Measurements from ENCODE around the gene CAMSAP1.
A peak's percentile ranks its signal among the peaks of the same experiment; 100 is the strongest.

The CAMSAP1 gene

DNA sequence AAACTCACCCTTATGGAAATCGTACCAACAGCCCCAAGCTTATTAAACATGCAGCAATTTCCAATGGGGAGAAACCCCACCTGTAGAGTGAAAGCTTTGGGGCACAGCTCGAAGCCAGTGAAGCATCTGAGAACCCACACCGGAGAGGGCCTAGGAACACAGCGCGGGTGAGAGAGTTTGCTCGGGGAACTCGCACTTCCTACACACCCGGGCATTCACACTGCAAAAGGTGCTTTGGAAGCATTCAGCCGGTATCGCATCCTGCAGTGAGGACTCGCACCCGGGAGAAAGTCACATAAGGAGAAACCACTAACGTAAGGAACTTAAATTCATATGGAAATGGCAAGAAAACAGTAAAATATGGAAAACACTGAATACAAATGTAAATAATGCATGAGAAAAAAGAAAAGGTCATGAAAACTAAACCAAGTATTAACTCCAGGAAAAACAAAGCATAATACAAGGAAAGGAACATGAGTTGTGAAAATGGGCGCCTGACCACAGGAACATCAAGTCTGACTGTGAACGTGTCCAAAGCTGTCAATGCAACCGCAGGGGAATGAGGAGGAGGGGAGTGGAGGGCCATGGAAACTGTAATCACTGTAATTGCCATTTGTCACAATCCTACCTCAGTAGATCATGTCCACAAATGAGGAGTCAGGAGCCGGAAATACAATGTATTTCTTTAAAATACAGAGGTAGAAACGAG, 28.7 kb downstream of the CAMSAP1 start:
- no peak for DNase-seq

DNA sequence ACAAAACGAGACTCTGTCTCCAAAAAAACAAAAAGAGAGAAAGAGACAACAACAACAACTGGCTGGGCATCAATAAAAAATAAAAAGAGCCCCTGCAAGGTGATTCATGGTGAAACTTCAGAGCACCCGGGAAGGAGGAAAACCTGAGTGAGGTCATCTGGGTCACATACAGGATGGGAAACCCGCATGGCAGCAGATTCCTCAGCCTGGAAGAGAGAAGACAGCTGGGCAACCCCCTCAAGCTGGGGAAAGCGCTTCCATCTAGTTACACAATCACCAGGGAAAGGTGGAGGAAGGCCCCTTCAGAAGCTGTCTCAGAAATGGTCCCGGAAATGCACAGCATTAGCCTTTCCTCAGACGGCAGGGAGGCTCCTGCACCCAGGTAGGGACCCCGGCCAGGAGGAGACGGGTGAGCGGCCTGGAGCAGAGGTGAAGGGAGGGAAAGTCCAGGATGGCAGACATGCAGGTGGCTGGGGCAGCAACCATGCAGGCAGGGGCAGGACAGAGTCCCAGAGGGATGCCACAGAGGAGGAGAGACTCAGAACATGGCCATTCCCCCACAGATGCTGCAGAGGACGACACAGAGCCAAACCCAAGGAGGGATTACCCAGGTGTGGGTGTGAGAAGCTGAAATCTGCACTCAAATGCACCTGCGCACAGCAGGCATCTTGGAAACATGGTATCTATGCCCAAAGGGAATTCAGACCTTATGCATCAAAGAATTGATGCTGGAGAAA, 29.4 kb downstream of the CAMSAP1 start:
- no peak for DNase-seq

DNA sequence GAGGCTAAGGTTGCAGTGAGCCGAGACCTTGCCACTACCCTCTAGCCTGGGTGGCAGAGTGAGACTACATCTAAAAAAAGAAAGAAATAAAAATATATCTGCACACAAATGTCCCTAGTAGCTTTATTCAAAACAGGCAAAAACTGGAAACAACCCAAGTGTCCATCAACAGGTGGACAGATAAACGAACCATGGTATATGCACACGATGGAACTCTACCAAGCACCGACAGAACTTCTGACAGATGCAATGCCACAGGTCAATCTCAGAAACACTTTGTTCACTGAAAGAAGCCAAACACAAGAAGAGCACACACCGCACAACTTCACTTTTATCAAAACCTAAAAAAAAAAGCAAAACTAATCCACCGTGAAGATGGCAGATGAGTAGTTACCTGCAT, 30.4 kb downstream of the CAMSAP1 start:
- no peak for DNase-seq

DNA sequence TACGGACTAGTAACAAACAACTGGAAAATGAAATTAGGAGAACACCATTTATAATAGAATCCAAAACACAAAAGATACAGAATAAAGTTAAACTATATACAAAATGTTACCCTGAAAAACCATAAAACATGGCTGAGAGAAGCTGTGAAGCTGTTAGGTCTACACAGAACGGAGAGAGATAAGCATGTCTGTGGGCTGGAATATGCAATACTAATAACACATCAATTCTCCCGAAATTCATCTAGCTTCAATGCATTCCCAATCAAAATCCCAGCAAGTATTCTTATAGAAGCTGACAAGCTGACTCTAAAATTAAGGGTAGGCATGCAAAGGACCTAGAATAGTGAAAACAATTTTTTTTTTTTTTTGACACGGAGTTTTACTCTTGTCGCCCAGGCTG, 32.5 kb downstream of the CAMSAP1 start:
- no peak for DNase-seq

DNA sequence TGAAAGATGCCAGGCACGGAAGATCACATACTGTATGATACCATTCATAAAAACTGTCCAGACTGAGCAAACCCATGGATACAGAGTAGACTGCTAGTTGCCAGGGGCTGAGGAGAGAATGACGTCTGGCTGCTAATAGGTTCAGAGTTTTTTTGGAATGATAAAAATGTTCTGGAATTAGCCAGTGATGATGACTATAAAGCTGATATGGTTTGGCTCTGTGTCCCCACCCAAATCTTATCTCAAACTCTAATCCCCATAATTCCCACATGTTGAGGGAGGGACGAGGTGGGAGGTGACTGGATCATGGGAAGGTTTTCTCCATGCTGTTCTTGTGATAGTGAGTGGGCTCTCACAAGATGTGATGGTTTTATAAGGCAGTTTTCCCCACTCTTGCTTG, 37.4 kb downstream of the CAMSAP1 start:
- no peak for DNase-seq

DNA sequence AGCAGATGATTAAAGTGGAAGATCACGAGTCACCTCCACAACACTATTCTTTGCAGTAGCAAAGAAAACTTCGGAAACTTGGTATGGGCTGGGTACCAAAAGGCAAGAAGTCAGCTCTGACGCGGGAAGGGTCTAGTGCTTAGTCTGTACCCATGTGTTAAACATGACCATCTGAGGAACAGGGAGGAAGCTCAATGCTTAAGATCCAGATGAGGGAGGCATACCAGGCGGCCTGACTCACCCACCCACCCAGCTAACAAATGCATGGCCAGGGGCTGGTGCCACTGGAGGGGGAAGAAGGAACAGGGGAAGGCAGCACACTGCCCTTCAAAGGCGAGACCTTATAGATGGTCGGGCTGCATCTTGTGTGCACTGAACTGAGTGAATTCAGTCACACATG, 41.8 kb downstream of the CAMSAP1 start:
- DNase-seq, result no peak

DNA sequence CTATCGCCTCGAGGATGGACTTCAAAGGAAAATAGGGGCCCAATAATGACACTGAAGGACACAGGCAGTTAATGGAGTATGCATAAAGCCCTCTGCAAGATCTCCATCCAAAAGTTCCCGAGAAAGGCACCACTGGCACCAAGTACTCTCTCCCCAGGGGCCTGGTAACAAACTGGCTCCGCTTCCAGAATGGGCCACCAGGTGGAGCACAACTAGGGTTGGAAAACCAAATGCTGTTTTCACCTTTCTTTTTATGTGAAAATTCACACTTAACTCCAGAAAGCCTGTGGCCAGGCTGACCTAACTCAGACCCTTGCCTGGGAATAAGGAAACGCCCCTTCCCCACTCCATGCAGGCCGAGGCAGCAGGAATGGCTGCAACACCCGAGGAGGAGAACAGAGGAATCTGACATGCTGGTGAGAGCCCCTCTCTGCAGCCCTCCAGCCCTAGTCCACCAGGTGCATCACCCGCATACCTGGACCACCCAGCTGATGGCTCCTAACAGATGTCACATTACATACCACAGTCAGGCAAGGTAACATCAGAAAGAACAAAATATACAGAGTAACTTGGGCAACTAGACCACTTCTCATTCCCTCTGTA, 42.8 kb downstream of the CAMSAP1 start:
- DNase-seq, result peak in 1 of 2 experiments; percentile 58

DNA sequence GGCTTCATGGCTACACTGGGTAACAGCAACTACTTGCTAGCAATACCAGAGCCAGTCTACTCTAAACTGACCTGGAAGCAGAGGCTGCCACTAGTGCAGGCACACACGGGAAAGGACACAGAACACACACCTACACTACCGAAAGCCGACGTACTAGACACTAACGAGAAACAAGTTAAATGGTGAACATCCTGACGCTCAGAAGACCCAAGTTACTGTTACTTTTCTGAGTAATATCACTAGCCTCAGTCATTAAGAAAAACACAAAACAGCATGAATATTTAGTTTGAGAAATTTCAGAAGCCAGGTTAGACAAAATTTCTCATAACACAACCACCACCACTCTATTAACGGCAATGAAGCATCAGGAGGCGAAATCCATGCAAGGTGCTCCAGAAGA, 44.5 kb downstream of the CAMSAP1 start:
- no peak for DNase-seq

DNA sequence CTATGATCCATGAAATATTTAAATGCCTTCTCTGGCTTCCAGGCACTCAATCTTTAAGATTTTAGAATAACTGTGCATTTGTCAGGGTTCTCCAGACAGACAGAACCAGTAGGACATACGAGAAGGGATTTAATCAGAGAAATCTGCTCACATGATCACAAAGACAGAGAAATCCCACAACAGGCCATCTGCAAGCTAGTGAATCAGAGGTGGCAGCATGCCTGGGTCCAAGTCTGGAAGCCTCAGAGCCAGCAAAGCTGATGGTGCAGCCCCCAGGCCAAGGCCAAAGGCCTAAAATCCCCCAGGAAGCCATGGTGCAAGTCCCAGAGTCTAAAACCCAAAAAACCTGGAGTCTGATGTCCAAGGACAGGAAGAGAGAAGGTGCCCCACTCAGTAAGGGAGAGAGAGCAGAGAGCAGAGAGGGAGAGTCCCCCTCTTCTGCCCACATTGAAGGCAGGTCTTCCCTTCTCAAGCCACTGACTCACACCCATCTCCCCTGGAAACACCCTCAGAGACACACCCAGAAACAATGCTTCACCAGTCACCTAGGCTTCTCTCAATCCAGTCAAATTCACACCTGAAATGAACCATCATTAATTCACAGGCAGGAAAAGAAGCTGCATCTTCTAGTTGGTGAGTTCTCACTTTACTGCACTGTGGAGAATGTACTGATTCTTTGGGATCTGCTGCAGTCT, 48.7 kb downstream of the CAMSAP1 start:
- no peak for DNase-seq

DNA sequence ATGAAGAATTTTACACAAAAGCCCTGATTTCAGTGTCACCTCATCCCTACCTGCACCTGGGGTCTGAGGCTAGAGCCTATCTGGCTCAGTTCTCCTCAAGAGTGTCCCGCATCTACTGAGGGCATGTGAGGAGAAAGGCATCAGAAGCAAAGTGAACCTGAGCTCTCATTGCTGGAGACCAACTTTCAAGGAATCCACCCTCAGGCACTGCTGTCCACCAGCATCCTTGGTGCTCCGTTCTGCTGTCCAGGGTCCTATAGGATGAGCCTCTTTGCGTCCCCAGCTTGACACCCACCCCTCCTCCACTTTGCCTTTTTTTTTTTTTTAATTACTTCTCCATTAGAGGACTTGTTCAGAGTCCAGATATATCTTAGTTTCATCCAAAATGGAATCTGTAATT, 49.5 kb downstream of the CAMSAP1 start:
- DNase-seq, result no peak

DNA sequence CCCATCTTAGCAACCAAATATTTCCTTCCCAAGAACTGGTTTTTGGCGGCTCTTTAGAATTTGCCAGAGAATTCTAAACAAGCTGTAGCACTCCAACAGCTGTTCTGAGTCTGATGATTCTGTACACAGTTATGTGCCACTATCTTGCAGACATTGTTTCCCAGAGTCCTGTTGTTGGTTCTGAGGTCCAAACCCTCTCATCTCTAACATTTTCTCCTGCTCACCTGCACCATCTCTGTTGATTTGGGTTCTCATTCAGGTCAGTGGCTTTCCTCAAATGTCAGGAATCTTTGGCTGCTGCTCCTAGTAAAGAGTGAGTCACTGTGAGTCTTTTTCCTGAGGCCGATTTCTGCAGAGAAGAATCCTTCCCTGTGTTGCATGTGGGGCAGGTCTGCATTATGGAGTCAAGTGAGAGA, 50.0 kb downstream of the CAMSAP1 start:
- no peak for DNase-seq

DNA sequence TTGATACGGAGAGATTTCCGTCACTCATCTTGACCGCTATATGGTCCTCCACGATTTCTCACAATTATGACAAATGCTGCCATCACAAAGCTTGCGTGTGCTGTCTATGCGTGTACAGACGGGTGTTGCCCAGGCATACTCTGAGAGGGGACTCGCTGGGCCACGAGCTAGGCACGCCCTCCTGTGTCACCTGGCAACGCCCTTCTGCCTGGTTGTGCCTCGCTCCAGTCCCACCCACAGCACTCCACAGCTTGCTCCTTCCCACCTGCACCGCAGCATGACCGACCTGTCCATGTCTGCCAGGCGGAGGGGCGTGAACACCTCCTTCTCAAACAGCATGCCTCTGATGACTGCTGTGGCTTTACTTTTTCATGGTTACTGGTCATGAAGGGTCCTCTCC, 55.6 kb downstream of the CAMSAP1 start:
- DNase-seq, result no peak

DNA sequence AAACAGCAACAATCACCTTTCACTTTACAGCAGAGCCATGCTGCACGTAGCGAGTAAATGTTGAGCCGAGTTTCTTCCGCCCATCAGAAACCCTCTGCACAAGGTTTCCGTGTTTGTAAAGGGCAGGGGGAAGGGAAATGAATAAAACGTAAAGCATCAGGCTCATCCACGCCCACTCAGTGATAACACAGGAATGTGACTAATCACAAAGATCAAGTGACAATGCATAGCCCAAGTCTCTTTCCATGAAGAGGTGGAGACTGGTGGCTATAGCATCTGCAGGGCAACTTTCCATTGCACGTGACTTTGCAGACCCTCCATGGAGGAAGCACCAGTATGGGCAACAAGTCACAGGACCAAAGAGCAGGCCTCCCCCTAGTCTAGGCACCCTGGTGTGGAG, 56.6 kb downstream of the CAMSAP1 start:
- DNase-seq, result no peak

DNA sequence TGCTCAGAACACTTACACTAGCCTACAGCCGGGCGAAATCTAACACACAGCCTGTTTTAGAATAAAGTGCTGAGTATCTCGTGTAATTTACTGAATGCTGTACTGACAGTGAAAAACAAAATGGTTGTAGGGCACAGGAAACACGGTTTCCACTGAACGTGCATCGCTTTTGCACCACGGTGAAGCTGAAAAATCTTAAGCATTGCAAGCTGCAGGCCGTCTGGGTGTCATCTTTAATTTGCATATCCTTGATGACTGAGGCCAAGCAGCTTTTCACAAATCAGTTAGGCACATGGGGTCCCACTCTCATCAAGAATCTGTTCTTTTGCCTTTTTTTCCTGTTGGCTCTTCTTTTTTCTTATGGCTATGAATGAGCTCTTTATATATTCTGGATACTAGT, 58.2 kb downstream of the CAMSAP1 start:
- DNase-seq, result no peak

DNA sequence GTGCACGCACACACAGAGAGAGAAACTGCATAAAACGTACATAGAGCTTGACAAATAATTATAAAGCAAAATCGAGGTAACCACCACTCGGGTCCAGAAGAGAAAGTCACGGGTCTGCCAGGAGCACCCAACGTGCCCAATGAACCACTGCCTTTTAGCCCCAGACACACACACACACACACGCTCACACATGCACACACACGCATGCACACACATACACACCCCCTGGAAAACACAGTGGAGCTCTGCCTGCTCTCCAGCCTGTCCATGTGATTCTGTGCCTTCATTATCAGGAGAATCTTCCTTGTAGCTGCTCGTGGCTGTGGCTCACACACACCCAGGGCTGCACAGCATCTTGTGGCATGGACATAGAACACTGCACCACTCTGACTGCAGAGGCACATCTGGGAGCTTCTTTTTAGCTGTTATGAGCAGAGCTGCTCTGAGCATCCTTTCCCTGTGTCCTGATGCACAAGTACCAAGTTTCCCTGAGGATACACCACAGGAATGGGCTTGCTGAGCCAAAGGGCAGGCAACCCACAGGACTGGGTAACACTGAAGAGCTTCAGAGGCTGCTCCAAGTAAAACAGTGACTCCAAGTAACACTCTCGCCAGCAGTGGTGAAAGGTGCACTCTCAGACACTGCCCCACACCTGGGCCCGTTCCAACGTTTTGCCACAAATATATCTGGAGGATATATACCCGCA, 58.9 kb downstream of the CAMSAP1 start:
- no peak for DNase-seq

DNA sequence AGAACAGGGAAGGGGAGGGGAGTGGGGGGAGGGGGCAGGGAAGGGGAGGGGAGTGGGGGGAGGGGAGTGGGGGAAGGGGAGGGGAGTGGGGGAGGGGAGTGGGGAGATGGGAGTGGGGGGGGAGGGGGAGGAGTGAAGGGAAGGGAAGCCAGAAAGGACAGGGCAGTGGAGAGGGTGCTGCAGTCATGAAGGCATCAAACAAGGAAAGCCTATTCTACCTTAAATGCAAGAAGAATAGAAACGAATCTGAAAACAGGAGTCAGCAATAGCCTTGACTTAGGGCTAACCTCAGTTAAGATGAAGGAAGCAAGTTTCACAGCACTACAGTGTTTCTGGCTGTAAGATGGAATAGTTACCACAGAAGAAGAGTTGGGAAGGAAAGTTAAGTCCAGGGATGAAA, 59.5 kb downstream of the CAMSAP1 start:
- DNase-seq, result no peak

DNA sequence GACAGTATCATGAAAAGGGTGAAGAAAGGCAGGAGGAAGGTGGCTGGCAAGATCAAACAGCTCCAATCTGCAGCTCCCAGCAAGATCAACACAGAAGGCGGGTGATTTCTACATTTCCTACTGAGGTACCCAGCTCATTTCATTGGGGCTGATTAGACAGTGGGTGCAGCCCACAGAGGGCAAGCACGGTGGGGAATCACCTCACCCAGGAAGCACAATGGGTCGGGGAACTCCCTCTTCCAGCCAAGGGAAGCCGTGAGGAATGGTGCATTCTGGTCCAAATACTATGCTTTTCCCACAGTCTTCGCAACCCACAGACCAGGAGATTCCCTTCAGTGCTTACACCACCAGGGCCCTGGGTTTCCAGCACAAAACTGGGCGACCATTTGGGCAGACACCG, 66.8 kb downstream of the CAMSAP1 start:
- DNase-seq, result no peak

DNA sequence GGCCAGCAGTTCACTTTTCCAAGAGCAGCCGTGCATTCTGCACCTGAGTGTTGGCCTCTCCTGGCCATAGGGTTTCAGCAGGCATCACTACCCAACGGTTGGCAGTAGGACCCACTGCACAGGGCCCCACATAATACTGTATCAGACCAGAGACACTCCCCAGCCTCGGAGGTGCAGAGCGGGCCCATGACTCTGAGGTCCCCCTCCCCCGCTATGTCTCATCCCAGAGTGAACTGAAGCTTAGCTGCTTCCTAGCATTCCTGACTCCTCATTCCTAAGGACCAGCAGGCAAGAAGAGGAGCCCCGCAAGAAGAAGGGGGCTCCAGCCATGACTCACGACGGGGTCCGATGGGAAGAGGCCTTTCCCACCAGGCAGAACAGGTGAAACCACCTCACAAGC, 67.2 kb downstream of the CAMSAP1 start:
- DNase-seq, result no peak

DNA sequence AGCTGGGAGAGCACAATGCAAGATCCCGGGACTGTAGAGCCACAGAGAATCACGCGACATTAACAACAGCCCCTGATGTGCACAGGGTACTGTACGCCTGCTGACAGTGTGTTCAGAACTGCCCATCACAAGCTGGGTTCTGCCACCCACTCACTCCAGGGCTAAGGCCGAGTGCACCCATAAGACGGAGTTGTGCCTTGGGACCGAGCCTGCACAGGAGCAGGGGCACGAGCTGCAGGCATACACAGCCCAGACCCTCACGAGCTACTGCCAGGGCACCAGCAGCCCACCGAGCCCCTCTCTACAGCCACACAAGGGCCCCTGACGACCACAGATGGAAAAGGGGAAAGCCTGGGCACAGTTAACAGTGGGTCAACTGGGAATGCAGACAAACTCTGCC, 67.8 kb downstream of the CAMSAP1 start:
- DNase-seq, result no peak

DNA sequence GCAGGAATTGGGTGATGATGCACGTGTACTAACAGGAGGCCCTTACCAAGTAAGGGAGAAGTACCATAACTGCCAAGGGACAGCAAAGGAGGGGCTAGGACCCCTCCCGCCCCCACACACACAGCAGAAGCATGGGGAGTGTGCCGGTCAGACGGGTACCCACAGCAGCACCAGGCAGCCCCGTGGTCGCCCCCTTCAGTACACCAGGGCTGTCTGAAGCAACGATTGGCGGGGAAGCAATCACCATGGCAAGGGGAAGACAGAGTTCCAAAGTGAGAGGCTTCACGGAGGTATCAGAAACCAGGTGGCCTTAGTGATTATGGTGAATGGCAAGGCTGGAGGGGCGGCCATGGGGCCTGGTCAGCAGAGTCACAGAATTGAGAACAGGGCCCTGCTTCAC, 72.2 kb downstream of the CAMSAP1 start:
- DNase-seq, result no peak

DNA sequence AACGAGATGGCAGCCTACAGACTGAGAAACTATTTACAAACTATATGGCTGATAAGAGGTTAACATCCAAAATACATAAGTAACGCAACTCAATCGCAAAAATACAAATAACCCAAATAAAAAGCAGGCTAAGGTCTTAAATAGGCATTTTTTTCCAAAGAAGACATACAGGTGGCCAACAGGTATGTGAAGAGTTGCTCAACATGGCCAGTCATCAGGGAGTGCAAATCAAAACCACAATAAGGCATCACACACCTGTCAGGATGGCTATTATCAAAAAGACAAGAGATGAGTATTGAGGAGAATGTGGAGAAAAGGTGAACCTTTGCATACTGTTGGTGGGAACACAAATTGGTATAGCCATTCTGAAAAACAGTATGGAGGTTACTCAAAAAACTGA, 73.5 kb downstream of the CAMSAP1 start:
- no peak for DNase-seq

DNA sequence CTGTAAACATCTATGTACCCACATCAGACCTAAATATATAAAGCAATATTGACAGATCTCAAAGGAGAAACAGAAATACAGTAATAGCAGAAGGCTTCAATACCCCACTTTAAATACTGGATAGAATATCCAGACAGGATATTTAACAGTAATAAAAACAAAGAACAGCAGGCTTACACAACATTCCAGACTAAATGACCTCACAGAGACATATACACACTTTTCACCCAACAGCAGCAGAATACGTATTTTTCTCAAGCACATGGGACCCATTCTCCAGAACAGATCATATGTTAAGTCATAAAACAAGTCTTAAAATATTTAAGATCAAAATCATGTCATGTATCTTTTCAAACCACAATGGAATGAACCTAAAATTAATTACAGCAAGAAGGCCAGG, 76.8 kb downstream of the CAMSAP1 start:
- no peak for DNase-seq

DNA sequence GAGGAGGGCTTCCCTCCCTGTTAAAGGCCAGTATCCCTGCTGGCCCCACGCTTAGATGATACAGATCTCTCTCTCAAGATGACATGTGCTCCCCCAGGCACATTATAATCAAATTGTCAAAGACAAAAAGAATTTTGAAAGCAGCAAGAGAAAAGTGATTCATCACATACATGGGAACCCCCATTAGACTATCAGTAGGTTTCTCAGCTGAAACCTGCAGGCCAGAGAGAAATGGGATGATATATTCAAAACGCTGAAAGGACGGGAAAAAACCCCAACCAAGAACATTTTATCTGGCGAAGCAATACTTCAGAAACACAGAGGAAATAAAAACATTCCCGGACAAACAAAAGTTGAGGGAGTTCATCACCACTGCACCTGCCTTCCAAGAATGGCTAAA, 78.7 kb downstream of the CAMSAP1 start:
- DNase-seq, result no peak

Data from NCI-H524 (cell line).